ENCODE measurements around the gene MT1G. TPM values are rescaled to one million over a fixed set of nuclear protein-coding genes. Genes with fewer than 3 reads are reported as not detected.

The MT1G gene
- total and polyA plus RNA-seq, 11 donors, result 1.4 to 19.1 (median 6.6) TPM; not detected in 7

GRCh38 chr16:56708525-56709442, 40.9 kb upstream of the MT1G start:
- H3K4me1 ChIP-seq, result no peaks in the 10 kb centered on the region
- H3K9me3 ChIP-seq, result no peaks in the 10 kb centered on the region
- H3K27me3 ChIP-seq, result no peaks in the 10 kb centered on the region
- no peaks in the 10 kb centered on the region for H3K36me3 ChIP-seq
- DNase-seq, result no peak
- H3K4me3 ChIP-seq, result peak overlapping the region in 1 of 12 donors; percentile 23
- no peak for ATAC-seq
- WGBS, 4 donors, result 62 to 73% (median 65%) methylated on average over 12 to 13 of the region's 13 CpGs
- intact Hi-C loops (cut with DNase I), result no loop called here
- TF ChIP-seq POLR2A (IDR thresholded peaks at IDR 0.05), result no peak
- peak overlapping the region in 1 of 12 donors; percentile 10 for H3K27ac ChIP-seq

- no peak overlapping the region for H3K27ac ChIP-seq
- H3K4me3 ChIP-seq, result no peak overlapping the region
- H3K4me1 ChIP-seq, result peaks cover 0 to 7% (median 1%) of the 10 kb centered on the region in 12 donors
- no peak for ATAC-seq
- DNase-seq, result no peak
- H3K36me3 ChIP-seq, result no peaks in the 10 kb centered on the region
- no peaks in the 10 kb centered on the region for H3K9me3 ChIP-seq
- WGBS, 4 donors, result 75 to 85% (median 81%) methylated on average over 5 of the region's 5 CpGs
- no peaks in the 10 kb centered on the region for H3K27me3 ChIP-seq
- TF ChIP-seq POLR2A (IDR thresholded peaks at IDR 0.05), result no peak
- TF ChIP-seq CTCF (IDR thresholded peaks at IDR 0.05), result no peak
- intact Hi-C loops (cut with DNase I), result loop anchor here (1.0 to 5.0 kb wide), 15 partner anchors 28 to 191 kb away; partner anchors contain the start of genes MT1G (in 1 of the 10), MT1H (in 1 of the 10) and MT2A (in 1 of the 10)
Measured at GRCh38 chr16:56702836-56703235, 35.0 kb upstream of the MT1G start.

- Histone ChIP-seq H3K27me3 (no peaks in the 10 kb centered on the region), H3K9me3 (peaks cover 0 to 7% (median 0%) of the 10 kb centered on the region in 12 donors), H3K27ac (no peak overlapping the region), H3K4me3 (no peak overlapping the region), H3K36me3 (no peaks in the 10 kb centered on the region), H3K4me1 (peaks cover 0 to 7% (median 1%) of the 10 kb centered on the region in 12 donors)
- ATAC-seq, result no peak
- 83 to 92% (median 88%) methylated on average over 7 of the region's 7 CpGs for WGBS, 4 donors
- intact Hi-C loops (cut with DNase I), result loop anchor here (2.0 to 5.0 kb wide), 8 partner anchors 19 to 189 kb away; partner anchors contain the start of genes MT1G (in 1 of the 10), MT1H (in 1 of the 10), MT1X (in 1 of the 10) and MT2A (in 1 of the 10)
- TF ChIP-seq CTCF (IDR thresholded peaks at IDR 0.05) (no peak), POLR2A (IDR thresholded peaks at IDR 0.05) (no peak)
- DNase-seq, result no peak
Measured at GRCh38 chr16:56701534-56701933, 33.7 kb upstream of the MT1G start.

GRCh38 chr16:56700631-56701030, 32.8 kb upstream of the MT1G start:
- no peak for ATAC-seq
- peaks cover 0 to 7% (median 1%) of the 10 kb centered on the region in 12 donors for H3K4me1 ChIP-seq
- 93 to 97% (median 96%) methylated on average over 1 of the region's 1 CpG for WGBS, 4 donors
- no peak for DNase-seq
- H3K27ac ChIP-seq, result no peak overlapping the region
- H3K27me3 ChIP-seq, result no peaks in the 10 kb centered on the region
- no peak overlapping the region for H3K4me3 ChIP-seq
- intact Hi-C loops (cut with DNase I), result loop anchor here (2.0 to 5.0 kb wide), 8 partner anchors 18 to 188 kb away; partner anchors contain the start of genes MT1G (in 1 of the 10), MT1H (in 1 of the 10), MT1X (in 1 of the 10) and MT2A (in 1 of the 10)
- no peaks in the 10 kb centered on the region for H3K36me3 ChIP-seq
- peaks cover 0 to 7% (median 0%) of the 10 kb centered on the region in 12 donors for H3K9me3 ChIP-seq
- TF ChIP-seq POLR2A (IDR thresholded peaks at IDR 0.05) (no peak), CTCF (IDR thresholded peaks at IDR 0.05) (no peak)

Data from heart left ventricle (tissue), 16 donors.